Activated CD8-positive, alpha-beta T cell treated with anti-CD3 and anti-CD28 coated beads for 36 hours (primary cell): ENCODE results near the gene STIM1. TPM values are rescaled to one million over a fixed set of nuclear protein-coding genes. Genes with fewer than 3 reads are reported as not detected.
A peak's percentile ranks its signal among the peaks of the same experiment; 100 is the strongest.
"Not testable (repeated sequence)": the region's sequence is repeated elsewhere in the genome, so short reads cannot be mapped to it uniquely, and the experiment has no call there.

Experiments
- ATAC-seq: fragments of 200-7000 bp; cut with Tn5 transposase; one replicate; pipeline ENCODE4 v1.10.0; 2021; ENCODE audit warnings: mild to moderate bottlenecking, moderate library complexity
- CTCF ChIA-PET: fragments of 350-600 bp; sonication (Branson Sonifier 250); formaldehyde crosslinking; loops from one replicate; lab custom pipeline; 2021; ENCODE audit warnings: antibody characterized with exemption; lab: Charles Lee
- POLR2A ChIA-PET: fragments of 350-600 bp; sonication (Branson Sonifier 250); formaldehyde crosslinking; loops from one replicate; lab custom pipeline; 2021; ENCODE audit warnings: antibody characterized with exemption; lab: Charles Lee
- DNase-seq: peaks from one replicate; pipeline ENCODE4 v3.0.0-alpha.2; 2020
- H3K27ac Mint-ChIP-seq: one replicate; pipeline ENCODE4 v1.8.0; 2021; ENCODE audit warnings: mild to moderate bottlenecking, mixed read lengths
- H3K27me3 Mint-ChIP-seq: one replicate; pipeline ENCODE4 v1.8.0; 2021; ENCODE audit warnings: mixed read lengths
- H3K36me3 Mint-ChIP-seq: one replicate; pipeline ENCODE4 v1.8.0; 2021; ENCODE audit warnings: low read depth, mixed read lengths
- H3K4me1 Mint-ChIP-seq: one replicate; pipeline ENCODE4 v1.8.0; 2021; ENCODE audit warnings: low read depth, mixed read lengths
- H3K4me3 Mint-ChIP-seq: one replicate; pipeline ENCODE4 v1.8.0; 2021; ENCODE audit warnings: mild to moderate bottlenecking, moderate library complexity, mixed read lengths
- H3K9me3 Mint-ChIP-seq: one replicate; pipeline ENCODE4 v1.8.0; 2021; ENCODE audit warnings: mixed read lengths
- CTCF ChIP-seq: fragments of 200-600 bp; IDR thresholded peaks from one replicate; pipeline ENCODE4 v1.8.0; 2022; ENCODE audit warnings: antibody characterized with exemption, mild to moderate bottlenecking
- intact Hi-C: fragments of 100-400 bp; cut with micrococcal nuclease; formaldehyde crosslinking; loops from one replicate; pipeline ENCODE4 v1.10.0; 2022
- total RNA-seq, 2 experiments: library from RNA; stranded (reverse); gene quantifications; one replicate each; pipeline ENCODE4 v1.2.3, GENCODE V29; 2021

STIM1 gene
- total RNA-seq, 2 experiments from 2014 or later = 60.8 to 61.4 TPM

DNA sequence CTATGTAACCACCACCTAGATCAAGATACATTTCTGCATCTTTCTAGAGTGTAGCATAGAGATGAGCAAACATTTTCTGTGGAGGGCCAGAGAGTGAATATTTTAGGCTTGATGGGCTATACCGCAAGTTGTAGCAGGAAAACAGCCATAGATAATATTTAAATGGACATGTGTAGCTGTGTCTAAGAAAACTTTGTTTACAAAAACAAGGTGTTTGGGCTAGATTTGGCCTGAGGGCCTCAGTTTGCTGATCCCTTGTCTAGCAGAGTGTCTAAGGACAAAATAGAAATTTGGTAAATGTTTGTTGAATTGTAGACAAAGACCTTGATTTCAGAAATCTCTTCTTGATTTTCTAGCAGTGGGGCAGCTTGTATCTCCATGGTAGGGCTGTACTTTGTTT is 36.3 kb downstream of the STIM1 start:
- no peaks in the 10 kb centered on the region for H3K27me3 Mint-ChIP-seq
- CTCF ChIA-PET = interaction anchor here (1.1 to 1.2 kb wide), 2 partner anchors 14 to 37 kb away, joined by 3 to 4 read pairs; partner anchors contain the start of gene STIM1

GRCh38 chr11:3892156-3892555 is 36.7 kb downstream of the STIM1 start:
- CTCF ChIA-PET = interaction anchor here (1.1 to 1.2 kb wide), 2 partner anchors 14 to 37 kb away, joined by 3 to 4 read pairs; partner anchors contain the start of gene STIM1
- H3K4me3 Mint-ChIP-seq = no peak overlapping the region
- H3K4me1 Mint-ChIP-seq = peaks cover 66% of the 10 kb centered on the region
- H3K9me3 Mint-ChIP-seq = no peaks in the 10 kb centered on the region
- POLR2A ChIA-PET = no interaction called here
- DNase-seq = no peak
- peaks cover 7% of the 10 kb centered on the region for H3K36me3 Mint-ChIP-seq
- intact Hi-C loops = loop anchor here (5.0 kb wide), 1 partner anchor 35 kb away; the partner anchor contains the start of gene STIM1
- no peaks in the 10 kb centered on the region for H3K27me3 Mint-ChIP-seq
- ATAC-seq = no peak
- TF ChIP-seq CTCF = no peak
- no peak overlapping the region for H3K27ac Mint-ChIP-seq

More for the DNA sequence above, 36.3 kb downstream of the STIM1 start:
- intact Hi-C loops = loop anchor here (5.0 kb wide), 1 partner anchor 34 kb away; the partner anchor contains the start of gene STIM1
- Mint-ChIP-seq H3K36me3 (peaks cover 4% of the 10 kb centered on the region), H3K4me3 (no peak overlapping the region), H3K4me1 (peaks cover 68% of the 10 kb centered on the region), H3K27ac (no peak overlapping the region), H3K9me3 (no peaks in the 10 kb centered on the region)
- DNase-seq = no peak
- POLR2A ChIA-PET = no interaction called here
- no peak for TF ChIP-seq CTCF
- no peak for ATAC-seq

GRCh38 chr11:3893311-3893710 is 37.8 kb downstream of the STIM1 start:
- Mint-ChIP-seq H3K27me3 (no peaks in the 10 kb centered on the region), H3K4me3 (no peak overlapping the region), H3K9me3 (no peaks in the 10 kb centered on the region), H3K36me3 (peaks cover 7% of the 10 kb centered on the region), H3K27ac (peak overlapping the region; percentile 83), H3K4me1 (peaks cover 58% of the 10 kb centered on the region)
- ChIA-PET POLR2A (interaction anchor here (2.4 kb wide), 1 partner anchor 10 kb away, joined by 9 read pairs; no protein-coding TSS in a partner anchor), CTCF (interaction anchor here (3.0 kb wide), 1 partner anchor 38 kb away, joined by 13 read pairs; the partner anchor contains the start of gene STIM1)
- DNase-seq (no peak), ATAC-seq (no peak)
- intact Hi-C loops = loop anchor here (5.0 kb wide), 1 partner anchor 36 kb away; the partner anchor contains the start of gene STIM1
- no peak for TF ChIP-seq CTCF

DNA sequence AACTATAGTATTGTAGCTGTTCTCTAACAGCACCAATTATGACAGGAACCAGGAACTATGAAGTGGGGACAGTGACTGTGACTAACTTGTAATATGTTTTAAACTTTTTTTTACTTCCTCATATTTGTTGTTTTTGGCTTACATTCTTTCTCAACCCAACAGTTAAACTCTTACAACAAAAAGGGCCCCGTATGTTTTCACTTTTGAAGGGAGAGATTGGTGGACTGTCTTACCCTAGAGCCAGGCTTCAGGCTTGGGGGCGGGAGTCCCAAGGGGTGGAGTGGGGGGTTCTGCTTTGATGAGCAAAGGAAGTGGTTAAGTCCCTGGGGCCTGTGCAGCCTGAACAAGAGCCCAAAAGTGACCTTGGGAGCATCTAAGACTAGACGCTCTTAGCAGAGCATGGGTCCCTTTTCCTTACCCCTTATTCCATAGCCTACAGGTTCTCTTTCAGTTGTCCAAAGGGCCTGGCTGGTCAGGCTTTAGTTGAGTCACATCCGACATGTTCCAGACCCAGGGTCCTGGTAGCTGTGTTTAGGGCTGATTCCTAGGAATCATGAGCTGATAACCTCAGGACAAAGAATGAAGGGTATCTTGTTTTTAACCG is 38.8 kb downstream of the STIM1 start:
- Mint-ChIP-seq H3K4me1 (peaks cover 54% of the 10 kb centered on the region), H3K27me3 (no peaks in the 10 kb centered on the region), H3K36me3 (peaks cover 7% of the 10 kb centered on the region), H3K27ac (peak overlapping the region; percentile 83), H3K4me3 (no peak overlapping the region), H3K9me3 (no peaks in the 10 kb centered on the region)
- CTCF ChIA-PET = interaction anchor here (1.0 to 3.0 kb wide), 3 partner anchors 39 to 91 kb away, joined by 3 to 13 read pairs (median 4); partner anchors contain the start of gene STIM1
- intact Hi-C loops = loop anchor here (5.0 kb wide), 1 partner anchor 37 kb away; the partner anchor contains the start of gene STIM1
- TF ChIP-seq CTCF = no peak
- POLR2A ChIA-PET = interaction anchor here (0.9 to 2.4 kb wide), 3 partner anchors 9 to 19 kb away, joined by 3 to 9 read pairs (median 3); no protein-coding TSS in a partner anchor
- ATAC-seq (peak; percentile 92), DNase-seq (peak; percentile 55)

GRCh38 chr11:3896644-3897043 is 41.2 kb downstream of the STIM1 start:
- Mint-ChIP-seq H3K27me3 (no peaks in the 10 kb centered on the region), H3K27ac (no peak overlapping the region), H3K4me3 (no peak overlapping the region), H3K9me3 (no peaks in the 10 kb centered on the region), H3K36me3 (peaks cover 5% of the 10 kb centered on the region), H3K4me1 (peaks cover 50% of the 10 kb centered on the region)
- no peak for DNase-seq
- POLR2A ChIA-PET = interaction anchor here (0.7 to 1.2 kb wide), 3 partner anchors 9 to 42 kb away, joined by 3 to 4 read pairs (median 3); partner anchors contain the start of gene STIM1
- TF ChIP-seq CTCF = no peak
- intact Hi-C loops = no loop called here
- ATAC-seq = no peak
- CTCF ChIA-PET = interaction anchor here (1.0 to 1.4 kb wide), 5 partner anchors 9 to 176 kb away, joined by 3 to 4 read pairs (median 3); partner anchors contain the start of gene STIM1

DNA sequence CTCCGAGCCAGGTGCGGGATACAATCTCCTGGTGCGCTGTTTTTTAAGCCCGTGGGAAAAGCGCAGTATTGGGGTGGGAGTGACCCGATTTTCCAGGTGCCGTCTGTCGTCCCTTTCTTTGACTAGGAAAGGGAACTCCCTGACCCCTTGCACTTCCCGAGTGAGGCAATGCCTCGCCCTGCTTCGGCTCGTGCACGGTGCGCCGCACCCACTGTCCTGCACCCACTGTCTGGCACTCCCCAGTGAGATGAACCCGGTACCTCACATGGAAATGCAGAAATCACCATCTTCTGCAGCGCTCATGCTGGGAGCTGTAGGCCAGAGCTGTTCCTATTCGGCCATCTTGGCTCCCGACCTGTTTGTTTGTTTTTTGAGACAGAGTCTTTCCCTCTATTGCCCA is 44.8 kb downstream of the STIM1 start:
- H3K9me3 Mint-ChIP-seq, H3K27me3 Mint-ChIP-seq, POLR2A ChIA-PET, H3K27ac Mint-ChIP-seq, DNase-seq, intact Hi-C loops, ATAC-seq, H3K36me3 Mint-ChIP-seq, H3K4me3 Mint-ChIP-seq: not testable (repeated sequence)
- CTCF ChIA-PET = interaction anchor here (1.3 kb wide), 1 partner anchor 9 kb away, joined by 3 read pairs; no protein-coding TSS in a partner anchor
- peaks cover 53% of the 10 kb centered on the region for H3K4me1 Mint-ChIP-seq
